Measurements from ENCODE around the gene RASGRP1.

RASGRP1 gene

DNA sequence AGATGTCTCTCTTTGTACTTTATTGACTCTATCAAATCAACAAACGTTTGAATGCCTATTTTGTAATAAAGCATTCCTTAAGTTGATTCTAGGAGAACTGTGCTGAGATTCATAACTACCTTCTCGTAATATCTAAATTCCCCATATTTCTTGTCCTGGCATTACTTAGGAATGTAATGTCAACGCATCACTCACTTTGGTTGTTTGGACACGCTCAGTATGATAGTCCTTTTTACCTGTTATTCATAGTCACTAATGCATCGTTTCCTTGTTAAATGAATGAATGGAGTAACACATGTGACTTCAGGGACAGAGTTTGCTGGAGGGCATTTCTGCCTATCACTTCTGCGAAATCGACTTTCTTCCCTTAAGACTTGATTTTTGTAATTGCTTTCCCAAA lies 44.1 kb upstream of the RASGRP1 start:
- H3K4me3 ChIP-seq (ENCODE audit: low read depth, low read length): no peak overlapping the region
- no peak for DNase-seq (ENCODE audit: low read depth)
- TF ChIP-seq, protein P1, sequence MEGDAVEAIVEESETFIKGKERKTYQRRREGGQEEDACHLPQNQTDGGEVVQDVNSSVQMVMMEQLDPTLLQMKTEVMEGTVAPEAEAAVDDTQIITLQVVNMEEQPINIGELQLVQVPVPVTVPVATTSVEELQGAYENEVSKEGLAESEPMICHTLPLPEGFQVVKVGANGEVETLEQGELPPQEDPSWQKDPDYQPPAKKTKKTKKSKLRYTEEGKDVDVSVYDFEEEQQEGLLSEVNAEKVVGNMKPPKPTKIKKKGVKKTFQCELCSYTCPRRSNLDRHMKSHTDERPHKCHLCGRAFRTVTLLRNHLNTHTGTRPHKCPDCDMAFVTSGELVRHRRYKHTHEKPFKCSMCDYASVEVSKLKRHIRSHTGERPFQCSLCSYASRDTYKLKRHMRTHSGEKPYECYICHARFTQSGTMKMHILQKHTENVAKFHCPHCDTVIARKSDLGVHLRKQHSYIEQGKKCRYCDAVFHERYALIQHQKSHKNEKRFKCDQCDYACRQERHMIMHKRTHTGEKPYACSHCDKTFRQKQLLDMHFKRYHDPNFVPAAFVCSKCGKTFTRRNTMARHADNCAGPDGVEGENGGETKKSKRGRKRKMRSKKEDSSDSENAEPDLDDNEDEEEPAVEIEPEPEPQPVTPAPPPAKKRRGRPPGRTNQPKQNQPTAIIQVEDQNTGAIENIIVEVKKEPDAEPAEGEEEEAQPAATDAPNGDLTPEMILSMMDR (IDR thresholded peaks at IDR 0.05; ENCODE audit: control insufficient read depth, extremely low read depth, insufficient read depth): no peak

- no peak for DNase-seq (ENCODE audit: low read depth)
- no peak overlapping the region for H3K4me3 ChIP-seq (ENCODE audit: low read depth, low read length)
- TF ChIP-seq, protein P1 (IDR thresholded peaks at IDR 0.05; ENCODE audit: control insufficient read depth, extremely low read depth, insufficient read depth): no peak
Measured at GRCh38 chr15:38605744-38606143, 41.1 kb upstream of the RASGRP1 start.

- TF ChIP-seq, protein P1 (IDR thresholded peaks at IDR 0.05; ENCODE audit: control insufficient read depth, extremely low read depth, insufficient read depth): no peak
- no peak overlapping the region for H3K4me3 ChIP-seq (ENCODE audit: low read depth, low read length)
- DNase-seq (ENCODE audit: low read depth): no peak
Measured at GRCh38 chr15:38603672-38604071, 39.1 kb upstream of the RASGRP1 start.

- TF ChIP-seq, protein P1 (IDR thresholded peaks at IDR 0.05; ENCODE audit: control insufficient read depth, extremely low read depth, insufficient read depth): no peak
- DNase-seq (ENCODE audit: low read depth): no peak
Measured at GRCh38 chr15:38602910-38603670, 38.5 kb upstream of the RASGRP1 start.

GRCh38 chr15:38600236-38600635 lies 35.6 kb upstream of the RASGRP1 start:
- no peak overlapping the region for H3K4me3 ChIP-seq (ENCODE audit: low read depth, low read length)
- TF ChIP-seq, protein P1 (IDR thresholded peaks at IDR 0.05; ENCODE audit: control insufficient read depth, extremely low read depth, insufficient read depth): no peak
- DNase-seq (ENCODE audit: low read depth): no peak

More at GRCh38 chr15:38602910-38603670, 38.5 kb upstream of the RASGRP1 start:
- H3K4me3 ChIP-seq (ENCODE audit: low read depth, low read length): no peak overlapping the region

DNA sequence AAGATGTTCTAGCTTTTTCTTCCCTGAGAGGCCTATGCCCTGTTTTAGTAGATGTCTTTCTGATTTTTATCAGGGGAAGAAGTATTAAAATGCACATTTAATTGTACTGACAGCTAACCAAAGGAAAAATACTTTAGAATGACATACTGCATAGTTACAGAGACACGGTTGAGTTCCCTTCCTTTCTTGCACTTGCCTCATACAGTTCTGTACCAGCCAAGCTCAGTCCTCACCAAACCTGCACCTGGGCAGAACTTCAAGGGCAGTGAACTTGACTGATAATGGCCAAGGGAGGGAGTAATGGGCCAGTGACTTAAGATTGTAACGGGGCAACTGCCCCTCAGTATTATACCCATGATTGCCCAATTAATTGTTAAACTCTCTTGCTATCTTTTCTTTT lies 34.1 kb upstream of the RASGRP1 start:
- DNase-seq (ENCODE audit: low read depth): no peak
- TF ChIP-seq, protein P1 (IDR thresholded peaks at IDR 0.05; ENCODE audit: control insufficient read depth, extremely low read depth, insufficient read depth): no peak
- H3K4me3 ChIP-seq (ENCODE audit: low read depth, low read length): no peak overlapping the region
